VCaP (cell line): ENCODE data around the gene MAPT.
"Not testable (repeated sequence)": the region's sequence is repeated elsewhere in the genome, so short reads cannot be mapped to it uniquely, and the experiment has no call there.

Experiments
- H3K27ac ChIP-seq: fragments of 450-650 bp; 2 replicates; pipeline ENCODE4 v1.5.1; 2017
- CTCF ChIP-seq: fragments of 450-650 bp; conservative IDR thresholded peaks from 2 replicates; pipeline ENCODE4 v1.5.1; 2017; ENCODE audit warnings: mild to moderate bottlenecking, moderate library complexity

The MAPT gene

DNA sequence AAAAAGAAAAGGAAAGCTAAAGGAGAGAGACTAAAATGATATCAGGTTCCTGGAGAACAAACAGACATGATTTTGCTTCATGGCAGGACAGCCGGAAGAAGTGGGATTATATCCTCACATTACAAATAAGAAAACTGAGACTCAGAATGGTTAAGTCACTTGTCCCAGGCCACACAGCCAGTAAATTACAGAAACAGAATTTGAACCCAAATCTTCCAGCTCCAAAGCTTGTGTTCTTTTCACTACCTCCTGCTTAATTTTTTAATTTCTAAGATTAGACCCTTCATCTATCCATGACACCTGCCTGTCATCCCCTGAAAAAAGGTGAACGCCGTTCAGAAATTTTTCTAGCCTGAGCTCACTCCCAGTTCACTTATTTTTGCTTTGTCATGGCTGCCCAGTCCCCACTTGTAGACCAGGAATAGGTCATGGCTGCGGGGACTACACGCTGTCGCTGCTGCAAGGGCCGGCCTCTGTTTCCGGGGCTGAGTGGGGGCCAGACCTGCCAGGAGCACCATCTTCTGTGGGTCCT is 36.1 kb downstream of the MAPT start:
- H3K27ac ChIP-seq: no peak overlapping the region
- no peak for TF ChIP-seq CTCF

DNA sequence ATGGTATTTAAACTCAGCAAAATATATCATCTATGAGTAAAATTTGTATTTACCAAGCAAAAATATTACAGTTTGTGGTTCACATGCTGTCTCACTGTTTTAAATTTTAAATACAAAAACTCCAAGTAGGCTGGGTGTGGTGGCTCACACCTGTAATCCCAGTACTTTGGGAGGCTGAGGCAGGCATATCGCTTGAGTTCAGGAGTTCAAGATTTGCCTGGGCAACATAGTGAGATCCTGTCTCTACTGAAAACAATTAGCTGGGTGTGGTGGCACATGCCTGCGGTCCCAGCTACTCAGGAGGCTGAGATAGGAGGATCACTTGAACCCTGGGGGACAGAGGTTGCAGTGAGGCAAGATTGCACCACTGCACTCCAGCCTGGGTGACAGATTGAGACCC is 37.3 kb downstream of the MAPT start:
- no peak overlapping the region for H3K27ac ChIP-seq
- no peak for TF ChIP-seq CTCF

DNA sequence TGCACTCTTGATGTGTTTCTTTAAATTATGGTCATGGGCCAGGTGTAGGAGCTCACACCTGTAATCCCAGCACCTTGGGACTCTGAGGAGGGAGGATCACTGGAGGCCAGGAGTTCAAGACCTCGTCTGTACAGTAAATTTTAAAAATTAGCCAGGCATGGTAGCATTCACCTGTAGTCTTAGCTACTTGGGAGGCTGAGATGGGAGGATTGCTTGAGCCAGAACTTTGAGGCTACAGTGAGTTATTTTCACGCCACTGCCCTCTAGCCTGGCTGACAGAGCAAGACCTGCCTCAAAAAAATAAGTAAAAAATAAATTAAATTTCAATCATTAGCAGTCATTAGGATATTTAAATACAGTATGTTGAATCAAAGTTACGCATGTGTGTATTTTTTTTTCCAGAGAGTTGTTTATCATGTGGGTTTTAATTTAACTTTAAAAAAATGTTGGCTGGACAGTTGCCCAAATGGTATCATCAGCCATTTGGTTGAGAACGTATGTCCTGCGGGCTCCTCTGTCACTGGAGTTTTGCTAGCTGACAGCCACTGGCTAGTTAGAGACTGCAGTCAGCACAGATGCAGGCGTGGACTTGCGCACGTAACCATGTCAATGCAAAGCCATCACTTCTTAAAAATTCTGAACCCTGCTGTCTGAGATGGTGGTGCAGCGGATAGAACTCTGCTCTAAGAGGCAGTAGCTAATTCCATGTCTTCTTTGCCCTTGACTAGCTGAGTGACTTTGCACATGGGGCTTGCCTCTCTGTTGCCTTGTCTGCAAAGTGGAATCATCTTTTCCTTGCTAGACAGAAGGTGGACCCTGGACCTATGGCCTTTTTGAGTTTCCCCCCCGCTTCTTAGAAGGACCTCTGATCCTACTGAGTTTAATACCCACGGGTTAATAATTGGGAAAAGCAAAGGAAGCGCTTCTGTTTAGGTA is 40.0 kb downstream of the MAPT start:
- no peak overlapping the region for H3K27ac ChIP-seq
- TF ChIP-seq CTCF: no peak

GRCh38 chr17:45935197-45935709 is 40.9 kb downstream of the MAPT start:
- no peak overlapping the region for H3K27ac ChIP-seq
- TF ChIP-seq CTCF: no peak

DNA sequence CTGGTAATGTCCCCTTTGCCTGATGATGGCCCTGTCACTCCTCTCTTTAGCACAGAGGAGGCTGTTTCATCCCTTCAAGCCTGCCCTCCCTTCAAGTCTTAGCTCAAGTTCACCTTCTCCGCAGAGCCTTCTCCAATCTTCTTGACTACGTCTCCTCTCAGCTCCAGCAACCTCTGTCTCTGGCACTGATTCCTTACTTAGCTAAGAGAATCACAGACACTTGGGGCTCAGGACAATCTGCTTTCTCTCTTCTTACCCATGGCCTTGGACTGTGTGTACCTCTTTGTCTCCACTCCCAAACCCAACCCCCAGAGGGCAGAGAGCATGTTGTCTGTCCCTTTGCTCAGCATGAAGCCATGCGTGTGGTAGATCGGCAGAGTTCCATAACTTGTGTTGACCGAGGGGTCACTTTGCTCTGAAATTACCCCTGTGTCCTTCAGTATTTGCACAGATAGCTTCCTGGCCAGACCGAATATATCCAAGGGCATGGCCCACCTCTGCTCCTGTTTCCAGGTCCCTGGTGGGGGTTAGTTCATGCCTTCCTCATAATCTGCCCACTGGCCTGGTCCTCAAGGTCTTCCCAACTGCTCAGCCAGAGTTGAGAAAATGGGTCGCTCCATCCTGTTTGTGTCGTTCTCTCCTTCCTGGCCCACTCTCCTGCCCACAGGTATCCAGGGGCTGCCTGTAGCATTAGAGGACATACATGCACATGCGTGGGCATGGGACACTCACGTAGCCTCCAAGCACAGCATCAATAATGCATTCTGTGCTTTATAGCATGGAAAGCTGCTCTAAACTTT is 41.6 kb downstream of the MAPT start:
- H3K27ac ChIP-seq: no peak overlapping the region
- no peak for TF ChIP-seq CTCF

- no peak for TF ChIP-seq CTCF
Measured at GRCh38 chr17:45936610-45937009, 42.3 kb downstream of the MAPT start.

DNA sequence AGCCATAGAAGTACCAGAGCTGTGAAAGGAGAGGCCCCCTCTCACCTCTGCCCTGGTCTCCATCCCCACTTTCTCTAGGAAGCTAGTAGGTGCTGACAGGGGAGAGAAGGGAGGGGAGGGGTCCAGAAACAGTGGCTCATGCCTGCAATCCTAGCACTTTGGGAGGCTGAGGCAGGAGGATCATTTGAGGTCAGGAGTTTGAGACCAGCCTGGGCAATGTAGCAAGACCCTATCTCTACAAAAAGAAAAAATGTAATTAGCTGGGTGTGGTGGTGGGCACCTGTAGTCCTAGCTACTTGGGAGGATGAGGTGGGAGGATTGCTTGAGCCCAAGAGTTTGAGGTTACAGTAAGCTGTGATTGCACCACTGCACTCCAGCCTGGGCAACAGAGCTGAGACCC is 42.8 kb downstream of the MAPT start:
- H3K27ac ChIP-seq: not testable (repeated sequence)

More at GRCh38 chr17:45936610-45937009, 42.3 kb downstream of the MAPT start:
- no peak overlapping the region for H3K27ac ChIP-seq
